Measurements from ENCODE around the gene PARN. TPM values are rescaled to one million over a fixed set of nuclear protein-coding genes. Genes with fewer than 3 reads are reported as not detected.

PARN gene
- total and polyA plus RNA-seq, 2 experiments from 2014 or later: 35.0 to 35.4 TPM

GRCh38 chr16:14450846-14451245 lies 179.2 kb downstream of the PARN start:
- H3K27me3 ChIP-seq (replicated peaks; ENCODE audit: insufficient read depth): no peaks in the 10 kb centered on the region
- no peak overlapping the region for H2AFZ ChIP-seq
- DNase-seq: no peak
- peaks cover 36% of the 10 kb centered on the region for H3F3A ChIP-seq (ENCODE audit: insufficient read depth)
- H3K4me2 ChIP-seq (ENCODE audit: unreplicated experiment): no peak overlapping the region
- no peaks in the 10 kb centered on the region for H3K9me3 ChIP-seq (ENCODE audit: low read depth)
- no peaks in the 10 kb centered on the region for H3K36me3 ChIP-seq (ENCODE audit: low read depth)
- TF ChIP-seq EZH2phosphoT487 (IDR thresholded peaks at IDR 0.05; ENCODE audit: insufficient read depth, low read depth) (no peak), EZH2 (IDR thresholded peaks at IDR 0.05; ENCODE audit: insufficient read depth, poor library complexity, severe bottlenecking) (no peak)
- H3K27ac ChIP-seq: no peak overlapping the region
- H3K79me2 ChIP-seq (ENCODE audit: insufficient read depth): no peaks in the 10 kb centered on the region
- H3K4me3 ChIP-seq: no peak overlapping the region
- H3K4me1 ChIP-seq (ENCODE audit: insufficient read depth): peaks cover 39% of the 10 kb centered on the region
- 81 to 82% methylated on average over 6 of the region's 6 CpGs for WGBS, 2 experiments (ENCODE audit: low coverage in 1 of 2, low lambda C conversion rate in 2 of 2, missing lambda C conversion rate in 2 of 2)
- in situ Hi-C loops (cut with MboI): no loop called here
- H4K20me1 ChIP-seq (ENCODE audit: insufficient read depth): no peaks in the 10 kb centered on the region
- no peaks in the 10 kb centered on the region for H3K9me2 ChIP-seq (ENCODE audit: insufficient read depth)
- H3K9ac ChIP-seq: no peak overlapping the region

GRCh38 chr16:14449790-14450480 lies 180.1 kb downstream of the PARN start:
- Histone ChIP-seq H3K4me2 (ENCODE audit: unreplicated experiment) (no peak overlapping the region), H3K4me1 (ENCODE audit: insufficient read depth) (peaks cover 33% of the 10 kb centered on the region), H3K27ac (no peak overlapping the region), H4K20me1 (ENCODE audit: insufficient read depth) (no peaks in the 10 kb centered on the region), H3F3A (ENCODE audit: insufficient read depth) (peaks cover 28% of the 10 kb centered on the region), H3K9me2 (ENCODE audit: insufficient read depth) (no peaks in the 10 kb centered on the region), H3K9me3 (ENCODE audit: low read depth) (no peaks in the 10 kb centered on the region), H3K27me3 (replicated peaks; ENCODE audit: insufficient read depth) (no peaks in the 10 kb centered on the region), H2AFZ (no peak overlapping the region), H3K4me3 (no peak overlapping the region), H3K9ac (no peak overlapping the region), H3K79me2 (ENCODE audit: insufficient read depth) (no peaks in the 10 kb centered on the region), H3K36me3 (ENCODE audit: low read depth) (no peaks in the 10 kb centered on the region)
- TF ChIP-seq EZH2phosphoT487 (IDR thresholded peaks at IDR 0.05; ENCODE audit: insufficient read depth, low read depth) (no peak), EZH2 (IDR thresholded peaks at IDR 0.05; ENCODE audit: insufficient read depth, poor library complexity, severe bottlenecking) (no peak)
- in situ Hi-C loops (cut with MboI): loop anchor here (25.0 kb wide), 1 partner anchor 513 kb away; no protein-coding TSS in a partner anchor
- 64 to 65% methylated on average over 4 of the region's 4 CpGs for WGBS, 2 experiments (ENCODE audit: low coverage in 1 of 2, low lambda C conversion rate in 2 of 2, missing lambda C conversion rate in 2 of 2)
- peak; percentile 56 for DNase-seq

- 82 to 83% methylated on average over 4 of the region's 4 CpGs for WGBS, 2 experiments (ENCODE audit: low coverage in 1 of 2, low lambda C conversion rate in 2 of 2, missing lambda C conversion rate in 2 of 2)
- no peaks in the 10 kb centered on the region for H3K9me2 ChIP-seq (ENCODE audit: insufficient read depth)
- H4K20me1 ChIP-seq (ENCODE audit: insufficient read depth): no peaks in the 10 kb centered on the region
- H3K4me1 ChIP-seq (ENCODE audit: insufficient read depth): peaks cover 27% of the 10 kb centered on the region
- H3F3A ChIP-seq (ENCODE audit: insufficient read depth): peaks cover 22% of the 10 kb centered on the region
- H3K4me3 ChIP-seq: no peak overlapping the region
- in situ Hi-C loops (cut with MboI): loop anchor here (25.0 kb wide), 1 partner anchor 512 kb away; no protein-coding TSS in a partner anchor
- TF ChIP-seq EZH2phosphoT487 (IDR thresholded peaks at IDR 0.05; ENCODE audit: insufficient read depth, low read depth): no peak
- TF ChIP-seq EZH2 (IDR thresholded peaks at IDR 0.05; ENCODE audit: insufficient read depth, poor library complexity, severe bottlenecking): no peak
- no peaks in the 10 kb centered on the region for H3K27me3 ChIP-seq (replicated peaks; ENCODE audit: insufficient read depth)
- H3K9ac ChIP-seq: no peak overlapping the region
- H3K27ac ChIP-seq: no peak overlapping the region
- H2AFZ ChIP-seq: no peak overlapping the region
- H3K79me2 ChIP-seq (ENCODE audit: insufficient read depth): no peaks in the 10 kb centered on the region
- no peak overlapping the region for H3K4me2 ChIP-seq (ENCODE audit: unreplicated experiment)
- H3K36me3 ChIP-seq (ENCODE audit: low read depth): no peaks in the 10 kb centered on the region
- no peaks in the 10 kb centered on the region for H3K9me3 ChIP-seq (ENCODE audit: low read depth)
- DNase-seq: no peak
Observed at GRCh38 chr16:14449334-14449733, 180.7 kb downstream of the PARN start.

GRCh38 chr16:14448879-14449278 lies 181.2 kb downstream of the PARN start:
- Histone ChIP-seq H2AFZ (no peak overlapping the region), H3K4me3 (no peak overlapping the region), H3K27me3 (replicated peaks; ENCODE audit: insufficient read depth) (no peaks in the 10 kb centered on the region), H3K27ac (no peak overlapping the region), H3K9me2 (ENCODE audit: insufficient read depth) (no peaks in the 10 kb centered on the region), H3K9me3 (ENCODE audit: low read depth) (no peaks in the 10 kb centered on the region), H3K79me2 (ENCODE audit: insufficient read depth) (no peaks in the 10 kb centered on the region), H3F3A (ENCODE audit: insufficient read depth) (peaks cover 18% of the 10 kb centered on the region), H4K20me1 (ENCODE audit: insufficient read depth) (no peaks in the 10 kb centered on the region), H3K4me1 (ENCODE audit: insufficient read depth) (peaks cover 22% of the 10 kb centered on the region), H3K36me3 (ENCODE audit: low read depth) (no peaks in the 10 kb centered on the region), H3K4me2 (ENCODE audit: unreplicated experiment) (no peak overlapping the region), H3K9ac (no peak overlapping the region)
- in situ Hi-C loops (cut with MboI): loop anchor here (25.0 kb wide), 1 partner anchor 512 kb away; no protein-coding TSS in a partner anchor
- DNase-seq: no peak
- no peak for TF ChIP-seq EZH2phosphoT487 (IDR thresholded peaks at IDR 0.05; ENCODE audit: insufficient read depth, low read depth)
- no peak for TF ChIP-seq EZH2 (IDR thresholded peaks at IDR 0.05; ENCODE audit: insufficient read depth, poor library complexity, severe bottlenecking)
- 97% methylated on average over 5 of the region's 5 CpGs for WGBS, 2 experiments (ENCODE audit: low coverage in 1 of 2, low lambda C conversion rate in 2 of 2, missing lambda C conversion rate in 2 of 2)
